ENCODE measurements around the gene MORF4L2. TPM values are rescaled to one million over a fixed set of nuclear protein-coding genes. Genes with fewer than 3 reads are reported as not detected.
A peak's percentile ranks its signal among the peaks of the same experiment; 100 is the strongest.

MORF4L2 gene
- total RNA-seq (414 and 445 TPM in 2 replicates), polyA plus RNA-seq (208 and 331 TPM in 2 replicates), polyA minus RNA-seq (191 and 193 TPM in 2 replicates), Bru-seq, nascent RNA (percentile 98 among the genes with signal in this experiment), BruChase-seq, experiment 1, labeled RNA remaining after a 6-hour chase (percentile 99 among the genes with signal in this experiment), BruChase-seq, experiment 2, labeled RNA remaining after a 2-hour chase (percentile 99 among the genes with signal in this experiment)
- 444 and 471 TPM in 2 replicates for polyA plus RNA-seq (2011; cell fraction: cytosol; rRNA removed)
- polyA plus RNA-seq (2011; cell fraction: nucleus; rRNA removed), result 315 and 479 TPM in 2 replicates
- 497 and 598 TPM in 2 replicates for polyA plus RNA-seq (2012)
- polyA minus RNA-seq (2011; cell fraction: cytosol; rRNA and poly(A)+ RNA removed), result 103 TPM
- 91.8 and 122 TPM in 2 replicates for polyA minus RNA-seq (2011; cell fraction: nucleus; rRNA and poly(A)+ RNA removed)
- long read RNA-seq, transcript MORF4L2-209 (5 exons, 869 nt), result minor isoform, 63 of 775 reads
- long read RNA-seq, transcript MORF4L2-201 (4 exons, 1,824 nt), result minor isoform, 30 of 775 reads
- long read RNA-seq, transcript MORF4L2-215 (4 exons, 451 nt), result major isoform, 324 of 775 reads
- long read RNA-seq, transcript MORF4L2-203 (4 exons, 1,983 nt), result minor isoform, 169 of 775 reads
- long read RNA-seq, partial matches to known transcripts, result 9 of 775 reads
- long read RNA-seq, other reads (novel, unspliced or antisense), result 143 of 775 reads

GRCh38 chrX:103686199-103687072 lies at the start of gene MORF4L2:
MORF4L2 (minus strand) TSS chrX:103686699; CDS start chrX:103677027, 9,672 bp downstream.
- peak within 1 kb of the TSS; percentile 76 to 100 (median 85) for H3K4me3 ChIP-seq (replicated peaks in 1 of 3; ENCODE audit: insufficient read depth in 1 of 3, low read depth in 1 of 3, low read length in 3 of 3)
- H3K79me2 ChIP-seq (ENCODE audit: control insufficient read depth, insufficient read depth, low read length), result peaks cover 32% of the 10 kb centered on the region
- dilution Hi-C loops (cut with MboI; ENCODE audit: extremely low pct_ligation_motif_present, low sequenced_read_pairs) (no loop called here), intact Hi-C loops (cut with micrococcal nuclease) (loop anchor here (1.0 to 5.0 kb wide), 4 partner anchors 102 to 426 kb away; partner anchors contain the start of genes TCEAL4 and ZCCHC18)
- POLR2A ChIA-PET, result interaction anchor here (0.7 to 1.5 kb wide), 6 partner anchors 8 to 1710 kb away, joined by 3 to 7 read pairs (median 4); partner anchors contain the start of gene TCEAL3
- H3K27me3 ChIP-seq (ENCODE audit: control insufficient read depth in 2 of 2, insufficient read depth in 2 of 2, low read length in 2 of 2), result no peaks in the 10 kb centered on the region
- BruUV-seq (replicated peaks), result TSS peak; percentile 60
- CTCF ChIA-PET, result interaction anchor here (1.2 kb wide), 1 partner anchor 57 kb away, joined by 6 read pairs; no protein-coding TSS in a partner anchor
- no peaks in the 10 kb centered on the region for H3K9me1 ChIP-seq (replicated peaks; ENCODE audit: control insufficient read depth, extremely low read depth, insufficient read depth, low read length)
- TF ChIP-seq MAX (IDR thresholded peaks at IDR 0.05; ENCODE audit: insufficient read depth, insufficient read length) (no peak), JUN (IDR thresholded peaks at IDR 0.05; ENCODE audit: borderline replicate concordance, insufficient read depth, insufficient read length, low read depth) (no peak), EZH2 (IDR thresholded peaks at IDR 0.05; ENCODE audit: borderline replicate concordance, low read depth, low read length, severe bottlenecking) (no peak), FOS (IDR thresholded peaks at IDR 0.05; ENCODE audit: borderline replicate concordance, insufficient read depth, low read length) (no peak), POLR2A (IDR thresholded peaks at IDR 0.05; ENCODE audit: low read depth, low read length) (peak; percentile 95), MYC (IDR thresholded peaks at IDR 0.05; ENCODE audit: low read depth, low read length) (no peak), GATA2 (IDR thresholded peaks at IDR 0.05; ENCODE audit: insufficient read depth, insufficient read length, low read depth, low read length) (no peak), POLR2AphosphoS5 (IDR thresholded peaks at IDR 0.05; ENCODE audit: insufficient read depth, low read depth, low read length) (peak; percentile 84)
- TF ChIP-seq, protein P1, sequence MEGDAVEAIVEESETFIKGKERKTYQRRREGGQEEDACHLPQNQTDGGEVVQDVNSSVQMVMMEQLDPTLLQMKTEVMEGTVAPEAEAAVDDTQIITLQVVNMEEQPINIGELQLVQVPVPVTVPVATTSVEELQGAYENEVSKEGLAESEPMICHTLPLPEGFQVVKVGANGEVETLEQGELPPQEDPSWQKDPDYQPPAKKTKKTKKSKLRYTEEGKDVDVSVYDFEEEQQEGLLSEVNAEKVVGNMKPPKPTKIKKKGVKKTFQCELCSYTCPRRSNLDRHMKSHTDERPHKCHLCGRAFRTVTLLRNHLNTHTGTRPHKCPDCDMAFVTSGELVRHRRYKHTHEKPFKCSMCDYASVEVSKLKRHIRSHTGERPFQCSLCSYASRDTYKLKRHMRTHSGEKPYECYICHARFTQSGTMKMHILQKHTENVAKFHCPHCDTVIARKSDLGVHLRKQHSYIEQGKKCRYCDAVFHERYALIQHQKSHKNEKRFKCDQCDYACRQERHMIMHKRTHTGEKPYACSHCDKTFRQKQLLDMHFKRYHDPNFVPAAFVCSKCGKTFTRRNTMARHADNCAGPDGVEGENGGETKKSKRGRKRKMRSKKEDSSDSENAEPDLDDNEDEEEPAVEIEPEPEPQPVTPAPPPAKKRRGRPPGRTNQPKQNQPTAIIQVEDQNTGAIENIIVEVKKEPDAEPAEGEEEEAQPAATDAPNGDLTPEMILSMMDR (IDR thresholded peaks at IDR 0.05; ENCODE audit: extremely low read depth in 1 of 2, insufficient read depth in 1 of 2, low read depth in 1 of 2, low read length in 2 of 2), result no peak
- DNase-seq (ENCODE audit: low read depth, low spot score) (peak; percentile 98), FAIRE-seq (peak; percentile 84)
- no peaks in the 10 kb centered on the region for H3K9me3 ChIP-seq (replicated peaks; ENCODE audit: control insufficient read depth, insufficient read depth, low read length)
- H3K36me3 ChIP-seq (ENCODE audit: control insufficient read depth in 2 of 2, extremely low read depth in 1 of 2, insufficient read depth in 2 of 2, low read length in 2 of 2), result peaks cover 0 to 16% of the 10 kb centered on the region in 2 experiments
- H3K4me2 ChIP-seq (ENCODE audit: insufficient read depth, low read length), result peak within 1 kb of the TSS; percentile 81
- peaks cover 20% of the 10 kb centered on the region for H3K4me1 ChIP-seq (ENCODE audit: control insufficient read depth, extremely low read depth, insufficient read depth, low read length)
- H2AFZ ChIP-seq (ENCODE audit: low read depth, low read length), result peak within 1 kb of the TSS; percentile 84
- H4K20me1 ChIP-seq (replicated peaks; ENCODE audit: control insufficient read depth, extremely low read depth, insufficient read depth, low read length), result no peaks in the 10 kb centered on the region
- peak within 1 kb of the TSS; percentile 98 for H3K27ac ChIP-seq (ENCODE audit: insufficient read depth, low read depth, low read length)
- H3K9ac ChIP-seq (replicated peaks; ENCODE audit: extremely low read depth, insufficient read depth, low read length), result peak within 1 kb of the TSS; percentile 99

All from endothelial cell of umbilical vein (primary cell).